COLO668 (cell line): ENCODE data around the gene GART.
"Not testable (repeated sequence)": the region's sequence is repeated elsewhere in the genome, so short reads cannot be mapped to it uniquely, and the experiment has no call there.

Experiments
- DNase-seq: peaks from one replicate; lab custom pipeline; 2025; ENCODE audit not compliant: unreplicated experiment; lab: John Stamatoyannopoulos, UW

The GART gene

GRCh38 chr21:33518899-33519298, 23.0 kb downstream of the GART start:
- DNase-seq, result no peak

GRCh38 chr21:33514229-33514628, 27.7 kb downstream of the GART start:
- no peak for DNase-seq

GRCh38 chr21:33512481-33512880, 29.4 kb downstream of the GART start:
- no peak for DNase-seq

- DNase-seq, result no peak
Measured at GRCh38 chr21:33511639-33512038, 30.3 kb downstream of the GART start.

GRCh38 chr21:33510826-33511225, 31.1 kb downstream of the GART start:
- no peak for DNase-seq

GRCh38 chr21:33507003-33507402, 34.9 kb downstream of the GART start:
- not testable (repeated sequence) for DNase-seq

- no peak for DNase-seq
Measured at GRCh38 chr21:33505833-33506232, 36.1 kb downstream of the GART start.

GRCh38 chr21:33496345-33496744, 45.6 kb downstream of the GART start:
- no peak for DNase-seq

- DNase-seq, result no peak
Measured at GRCh38 chr21:33495743-33496142, 46.2 kb downstream of the GART start.

GRCh38 chr21:33493756-33494155, 48.2 kb downstream of the GART start:
- DNase-seq, result no peak

- no peak for DNase-seq
Measured at GRCh38 chr21:33492571-33492970, 49.3 kb downstream of the GART start.

GRCh38 chr21:33491373-33492102, 50.4 kb downstream of the GART start, which contains the start of gene DNAJC28:
Gene DNAJC28 (minus strand): TSS chr21:33491716. CDS start chr21:33489393, 2,323 bp downstream.
- peak; percentile 96 for DNase-seq

GRCh38 chr21:33490991-33491372, 50.9 kb downstream of the GART start:
- no peak for DNase-seq

GRCh38 chr21:33488936-33489335, 53.0 kb downstream of the GART start:
- no peak for DNase-seq

GRCh38 chr21:33487996-33488395, 53.9 kb downstream of the GART start:
- no peak for DNase-seq

GRCh38 chr21:33481314-33481943, 60.5 kb downstream of the GART start:
- DNase-seq, result no peak

- no peak for DNase-seq
Measured at GRCh38 chr21:33480481-33481103, 61.3 kb downstream of the GART start.

GRCh38 chr21:33479679-33480480, 62.0 kb downstream of the GART start, which contains the start of gene TMEM50B:
Gene TMEM50B (minus strand): TSS chr21:33479974. CDS start chr21:33468885, 11,089 bp downstream.
- DNase-seq, result peak; percentile 99

- DNase-seq, result peak; percentile 76
Measured at GRCh38 chr21:33478935-33479678, 62.8 kb downstream of the GART start.

GRCh38 chr21:33478182-33478581, 63.7 kb downstream of the GART start:
- no peak for DNase-seq

- DNase-seq, result no peak
Measured at GRCh38 chr21:33477066-33477465, 64.9 kb downstream of the GART start.
